K562 (cell line): ENCODE measurements around the gene KDM4F. TPM values are rescaled to one million over a fixed set of nuclear protein-coding genes. Genes with fewer than 3 reads are reported as not detected.

Experiments used
- ATAC-seq: fragments of 200-7000 bp; cut with Tn5 transposase; 3 replicates; pipeline ENCODE4 v1.9.1; 2020; ENCODE audit warnings: moderate library complexity
- BruUV-seq: library from RNA; stranded (reverse); fragments of 400-500 nt; replicated peaks from 2 replicates; lab custom pipeline; 2021; lab: Mats Ljungman, UMichigan
- CTCF ChIA-PET: fragments of 300-600 bp; formaldehyde crosslinking; extraction: SDS; loops from one replicate; lab custom pipeline; 2021; ENCODE audit warnings: low intra/inter-chr PET ratio; lab: Yijun Ruan, JAX
- POLR2A ChIA-PET: fragments of 300-600, 350-650 bp; sonication (Branson Sonifier 250); formaldehyde crosslinking; extraction: SDS; loops from one replicate; lab custom pipeline; 2021; ENCODE audit warnings: antibody characterized with exemption, inconsistent platforms; lab: Yijun Ruan, JAX
- DNase-seq, 4 experiments: peaks; one replicate each; pipeline versions ENCODE4 v3.0.0 to v3.0.0-alpha.2; 2011 to 2018; ENCODE audit warnings: low spot score in 3 of 4, mixed read lengths in 3 of 4; ENCODE audit errors: extremely low read depth in 1 of 4
- FAIRE-seq: peaks from 2 replicates; lab custom pipeline; 2011; peaks lifted over from hg19 to GRCh38; lab: Jason Lieb, UNC
- H2AFZ ChIP-seq: 2 replicates; pipeline ENCODE4 v1.6.0; 2011; ENCODE audit warnings: low read depth, low read length, control low read depth, inconsistent platforms
- H3K27ac ChIP-seq: fragments of 200-600 bp; 3 replicates; pipeline ENCODE4 v1.8.0; 2011; ENCODE audit warnings: low read depth, mild to moderate bottlenecking, control low read depth, inconsistent platforms, low read length, moderate library complexity, mixed read lengths; ENCODE audit errors: extremely low read depth
- H3K27me3 ChIP-seq, 2 experiments: fragments of 300-600 bp in 1 of 2; 2 replicates in 1 of 2; 3 replicates in 1 of 2; pipeline versions ENCODE4 v1.6.0 to v1.8.0; 2011; ENCODE audit warnings: inconsistent platforms in 2 of 2, low read length in 2 of 2, mild to moderate bottlenecking in 1 of 2, mixed read lengths in 1 of 2, moderate library complexity in 1 of 2; ENCODE audit not compliant: control insufficient read depth in 2 of 2, insufficient read depth in 2 of 2
- H3K36me3 ChIP-seq: fragments of 300-600 bp; 3 replicates; pipeline ENCODE4 v1.8.0; 2011; ENCODE audit warnings: mild to moderate bottlenecking, low read length, inconsistent platforms; ENCODE audit not compliant: control insufficient read depth, insufficient read depth
- H3K4me1 ChIP-seq, 2 experiments: fragments of 200-600 bp in 1 of 2; replicated peaks in 1 of 2; 2 replicates in 1 of 2; 3 replicates in 1 of 2; pipeline versions ENCODE4 v1.5.1 to v1.8.0; 2011; ENCODE audit warnings: inconsistent platforms in 2 of 2, low read length in 2 of 2, mild to moderate bottlenecking in 1 of 2, mixed read lengths in 1 of 2, moderate library complexity in 1 of 2; ENCODE audit not compliant: control insufficient read depth in 2 of 2, insufficient read depth in 2 of 2
- H3K4me2 ChIP-seq: 2 replicates; pipeline ENCODE4 v1.6.1; 2011; ENCODE audit warnings: low read length, control low read depth, inconsistent platforms, mixed read lengths; ENCODE audit not compliant: insufficient read depth
- H3K4me3 ChIP-seq: fragments of 200-600 bp; sonication (generic), shearing (Covaris generic); 2 replicates; pipeline ENCODE4 v1.5.1; 2016; ENCODE audit warnings: control low read depth, inconsistent platforms
- H3K79me2 ChIP-seq: fragments of 200-600 bp; 3 replicates; pipeline ENCODE4 v1.8.0; 2011; ENCODE audit warnings: low read length, inconsistent platforms; ENCODE audit not compliant: control insufficient read depth, insufficient read depth
- H3K9ac ChIP-seq, 2 experiments: 2 replicates each; pipeline versions ENCODE4 v1.6.0 to v1.6.1; 2011; ENCODE audit warnings: low read depth in 2 of 2, low read length in 2 of 2, control low read depth in 1 of 2, inconsistent platforms in 1 of 2, mild to moderate bottlenecking in 1 of 2, mixed read lengths in 1 of 2; ENCODE audit not compliant: insufficient read depth in 1 of 2
- H3K9me1 ChIP-seq: one replicate; pipeline ENCODE4 v1.6.0; 2011; ENCODE audit warnings: inconsistent platforms, mild to moderate bottlenecking, low read length, moderate library complexity; ENCODE audit not compliant: control insufficient read depth, insufficient read depth
- H3K9me3 ChIP-seq: replicated peaks from 2 replicates; pipeline ENCODE4 v1.5.1; 2011; ENCODE audit warnings: low read depth, low read length, inconsistent platforms; ENCODE audit not compliant: control insufficient read depth, insufficient read depth
- H4K20me1 ChIP-seq: replicated peaks from 2 replicates; pipeline ENCODE4 v1.6.1; 2011; ENCODE audit warnings: low read length, inconsistent platforms, mixed read lengths; ENCODE audit not compliant: control insufficient read depth, insufficient read depth
- AFF1 ChIP-seq, 2 experiments: fragments of 450-650 bp; IDR thresholded peaks; 2 replicates each; pipeline ENCODE4 v1.6.1; 2018; ENCODE audit warnings: mild to moderate bottlenecking in 2 of 2, low read depth in 1 of 2; ENCODE audit not compliant: partially characterized antibody in 2 of 2
- NFE2 ChIP-seq: IDR thresholded peaks from 2 replicates; pipeline ENCODE4 v1.6.1; 2014; ENCODE audit warnings: antibody characterized with exemption, low read depth
- PBX2 ChIP-seq, 2 experiments: IDR thresholded peaks in 1 of 2; conservative IDR thresholded peaks in 1 of 2; 2 replicates each; pipeline ENCODE4 v1.6.1; 2016; ENCODE audit warnings: low read depth in 2 of 2, mild to moderate bottlenecking in 1 of 2, missing compliant biosample characterization in 1 of 2, missing genetic modification characterization in 1 of 2, moderate library complexity in 1 of 2
- POLR2G ChIP-seq: fragments of 200-400 bp; formaldehyde crosslinking; IDR thresholded peaks from 2 replicates; pipeline ENCODE4 v1.6.1; 2017; ENCODE audit warnings: low read depth, mild to moderate bottlenecking, antibody characterized with exemption, low read length, moderate library complexity
- ZNF518B ChIP-seq: fragments of 250-450 bp; sonication (Bioruptor Pico); IDR thresholded peaks from 2 replicates; pipeline ENCODE4 v1.5.0; 2021; ENCODE audit warnings: mild to moderate bottlenecking, moderate library complexity
- ZNF79 ChIP-seq: fragments of 250-450 bp; sonication (Bioruptor Pico); IDR thresholded peaks from 2 replicates; pipeline ENCODE4 v1.4.0; 2020; ENCODE audit warnings: low read depth, mild to moderate bottlenecking, moderate library complexity
- WGBS: fragments of 100-300 bp; shearing (Covaris generic); methylation state at CpG from one replicate; pipeline ENCODE4 v1.1.6; 2016; ENCODE audit warnings: low coverage, mixed read lengths; ENCODE audit not compliant: insufficient coverage; ENCODE audit errors: missing lambda C conversion rate; 5-methylcytosine and 5-hydroxymethylcytosine counted together
- in situ Hi-C: fragments of 300-500 bp; cut with MboI; formaldehyde crosslinking; loops from 4 replicates; pipeline ENCODE4 v1.15.0; 2018; ENCODE audit warnings: inconsistent platforms, mixed read lengths
- intact Hi-C: fragments of 100-400 bp; cut with micrococcal nuclease; formaldehyde crosslinking; loops from 2 replicates; pipeline ENCODE4 v1.14.2; 2022
- polyA plus RNA-seq, 8 experiments: library from polyadenylated mRNA; depleted of rRNA in 4 of 8; stranded (reverse) in 5 of 8; unstranded in 3 of 8; fragments of >200 nt; fragmentation: Nextera tagmentation in 2 of 8; fragmentation: Illumina TruSeq in 1 of 8; extraction: Ambion mirVana in 2 of 8; extraction: Trizol in 1 of 8; gene quantifications; 2 replicates each; pipeline versions ENCODE4 v1.2.1 to v1.2.3, GENCODE V29; 2011 to 2014; ENCODE audit warnings: inconsistent platforms in 1 of 8, missing spikeins in 1 of 8
- total RNA-seq, 7 experiments: library from RNA; depleted of rRNA in 6 of 7; stranded (reverse); fragments of >200 nt in 6 of 7; fragmentation: Illumina TruSeq in 2 of 7; extraction: Trizol in 2 of 7; gene quantifications; 2 replicates each; pipeline versions ENCODE4 v1.2.1 to v1.2.3, GENCODE V29; 2011 to 2021; ENCODE audit warnings: low replicate concordance in 1 of 7

Gene KDM4F
- total and polyA plus RNA-seq, 9 of the 15 experiments (the other 6 are each of a cell fraction or from before 2014, with no cell fraction given), result not detected

- TF ChIP-seq PBX2 (CRISPR knock-in tag; IDR thresholded peaks at IDR 0.05; ENCODE audit: low read depth), result no peak
- TF ChIP-seq PBX2 (tag; conservative IDR thresholded peaks at IDR 0.05; ENCODE audit: low read depth), result no peak
These were observed 34.9 kb upstream of the KDM4F start (continued) for GRCh38 chr11:95014184-95014821.

- H3K4me1 ChIP-seq, result no peaks in the 10 kb centered on the region; a peak in 2 of 5 replicates
- BruUV-seq, result no TSS peak
- DNase-seq (no peak), FAIRE-seq (no peak), ATAC-seq (no peak)
- H3K27me3 ChIP-seq, result peaks cover 0 to 16% of the 10 kb centered on the region in 2 experiments; a peak in 2 of 5 replicates
- CTCF ChIA-PET, result no interaction called here
- no peak overlapping the region for H3K4me3 ChIP-seq
- no peak overlapping the region for H3K9ac ChIP-seq
- no peaks in the 10 kb centered on the region for H4K20me1 ChIP-seq
- H3K4me2 ChIP-seq, result no peak overlapping the region
- no peaks in the 10 kb centered on the region for H3K79me2 ChIP-seq
- peak overlapping the region; percentile 15; the same call in 1 of the 2 replicates for H2AFZ ChIP-seq
- no peak overlapping the region for H3K27ac ChIP-seq
- WGBS, result 6% methylated on average over 2 of the region's 2 CpGs
- no peaks in the 10 kb centered on the region for H3K9me1 ChIP-seq
- POLR2A ChIA-PET, result no interaction called here
- H3K36me3 ChIP-seq, result no peaks in the 10 kb centered on the region
- intact Hi-C loops (no loop called here), in situ Hi-C loops (no loop called here)
- H3K9me3 ChIP-seq, result no peaks in the 10 kb centered on the region
- TF ChIP-seq ZNF79 (CRISPR knock-in tag), result no peak
- 0 out of 2 replicates have a peak, but pooled peaks have one; percentile 7 for TF ChIP-seq NFE2
- peak in 1 of 2 experiments; percentile 78 for TF ChIP-seq AFF1 (IDR thresholded peaks at IDR 0.05; ENCODE audit: low read depth in 1 of 2, partially characterized antibody in 2 of 2)
- no peak for TF ChIP-seq POLR2G
- no peak for TF ChIP-seq ZNF518B (CRISPR knock-in tag)
These were observed 33.1 kb upstream of the KDM4F start for GRCh38 chr11:95016139-95016538.
